IMR-90 (cell line): ENCODE results near the gene FEV.

Experiments used
- BHLHE40 ChIP-seq: fragments of 150-350 bp; IDR thresholded peaks from 2 replicates; pipeline ENCODE4 v1.6.1; 2016; ENCODE audit warnings: mild to moderate bottlenecking, low read depth, low read length
- CTCF ChIP-seq: conservative IDR thresholded peaks from 2 replicates; pipeline ENCODE4 v1.5.1; 2012; ENCODE audit warnings: mild to moderate bottlenecking, low read depth, low read length, improper control_type of control experiment
- POLR2A ChIP-seq: IDR thresholded peaks from 2 replicates; pipeline ENCODE4 v1.6.1; 2012; ENCODE audit warnings: mild to moderate bottlenecking, low read depth, low read length
- RCOR1 ChIP-seq: IDR thresholded peaks from 2 replicates; pipeline ENCODE4 v1.6.1; 2012; ENCODE audit warnings: mild to moderate bottlenecking, low read length, improper control_type of control experiment; ENCODE audit not compliant: insufficient replicate concordance
- TF ChIP-seq, protein P1 (sequence below): fragments of 150-350 bp; IDR thresholded peaks from 2 replicates; pipeline ENCODE4 v1.6.1; 2016; ENCODE audit warnings: low read depth, mild to moderate bottlenecking, low read length, moderate library complexity, borderline replicate concordance

- TF ChIP-seq CTCF = no peak
- no peak for TF ChIP-seq POLR2A
- no peak for TF ChIP-seq BHLHE40
- no peak for TF ChIP-seq RCOR1
- TF ChIP-seq, protein P1, sequence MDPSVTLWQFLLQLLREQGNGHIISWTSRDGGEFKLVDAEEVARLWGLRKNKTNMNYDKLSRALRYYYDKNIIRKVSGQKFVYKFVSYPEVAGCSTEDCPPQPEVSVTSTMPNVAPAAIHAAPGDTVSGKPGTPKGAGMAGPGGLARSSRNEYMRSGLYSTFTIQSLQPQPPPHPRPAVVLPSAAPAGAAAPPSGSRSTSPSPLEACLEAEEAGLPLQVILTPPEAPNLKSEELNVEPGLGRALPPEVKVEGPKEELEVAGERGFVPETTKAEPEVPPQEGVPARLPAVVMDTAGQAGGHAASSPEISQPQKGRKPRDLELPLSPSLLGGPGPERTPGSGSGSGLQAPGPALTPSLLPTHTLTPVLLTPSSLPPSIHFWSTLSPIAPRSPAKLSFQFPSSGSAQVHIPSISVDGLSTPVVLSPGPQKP = no peak
Observed at GRCh38 chr2:218960309-218961165, 24.4 kb downstream of the FEV start.
